GM19324 (cell line): ENCODE data around the gene RASAL1.
"Not testable (repeated sequence)": the region's sequence is repeated elsewhere in the genome, so short reads cannot be mapped to it uniquely, and the experiment has no call there.

Source experiments
- ATAC-seq: cut with Tn5 transposase; IDR thresholded peaks from one replicate; pipeline ENCODE4 v1.9.1; 2021; ENCODE audit warnings: mild to moderate bottlenecking, moderate library complexity; ENCODE audit not compliant: unreplicated experiment, low FRiP score

RASAL1 gene

DNA sequence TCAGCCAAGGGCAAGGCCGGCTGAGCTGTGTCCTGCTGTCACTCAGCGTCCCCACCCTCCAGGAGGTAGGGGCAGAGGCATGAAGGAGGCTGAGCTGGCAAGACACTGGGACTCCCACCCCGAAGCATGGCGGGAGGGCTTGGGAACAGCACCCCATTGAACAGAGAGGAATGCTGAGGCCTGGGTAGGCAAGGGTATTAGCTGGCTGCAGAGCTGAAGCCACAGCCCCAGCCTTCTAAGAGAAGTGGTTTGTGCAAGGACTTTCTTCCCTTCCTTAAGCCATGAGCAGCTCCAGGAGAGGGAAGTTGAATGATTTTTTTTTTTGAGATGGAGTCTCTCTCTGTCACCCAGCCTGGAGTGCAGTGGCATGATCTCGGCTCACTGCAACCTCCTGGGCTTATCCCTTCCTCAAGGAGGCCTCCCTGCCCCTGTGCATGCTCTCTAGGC, 7.3 kb upstream of the RASAL1 start:
- ATAC-seq: no peak

GRCh38 chr12:113142173-113142885, 6.8 kb upstream of the RASAL1 start:
- no peak for ATAC-seq

DNA sequence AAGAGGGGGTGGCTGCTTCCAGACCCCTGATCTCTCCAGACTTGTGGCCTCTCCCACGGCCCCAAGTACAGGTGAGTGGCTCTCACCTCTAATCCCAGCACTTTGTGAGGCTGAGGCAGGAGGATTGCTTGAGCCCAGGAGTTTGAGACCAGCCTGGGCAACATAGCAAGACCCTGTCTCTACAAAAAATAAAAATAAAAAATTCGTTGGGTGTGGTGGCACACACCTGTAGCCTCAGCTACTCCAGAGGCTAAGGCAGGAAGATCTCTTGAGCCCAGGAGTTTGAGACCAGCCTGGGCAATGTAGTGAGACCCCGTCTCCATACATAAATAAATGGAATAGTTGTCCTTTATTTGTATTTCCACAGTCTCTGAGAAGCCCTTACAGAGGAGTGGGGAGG, 6.2 kb upstream of the RASAL1 start:
- not testable (repeated sequence) for ATAC-seq

DNA sequence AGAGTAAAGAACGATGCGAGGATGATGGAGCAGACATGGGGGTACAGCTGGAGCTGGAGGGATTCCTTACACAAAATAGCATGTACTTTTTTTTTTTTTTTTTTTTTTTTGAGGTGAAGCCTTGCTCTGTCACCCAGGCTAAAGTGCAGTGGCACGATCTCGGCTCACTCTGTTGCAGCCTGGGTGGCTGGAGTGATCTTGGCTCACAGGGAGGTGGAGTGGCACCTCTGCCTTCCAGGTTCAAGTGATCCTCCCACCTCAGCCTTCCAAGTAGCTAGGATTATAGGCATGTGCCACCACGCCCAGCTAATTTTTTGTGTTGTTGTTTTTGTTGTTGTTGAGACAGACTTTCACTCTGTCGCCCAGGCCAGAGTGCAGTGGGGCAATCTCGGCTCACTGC, 5.1 kb upstream of the RASAL1 start:
- ATAC-seq: no peak

DNA sequence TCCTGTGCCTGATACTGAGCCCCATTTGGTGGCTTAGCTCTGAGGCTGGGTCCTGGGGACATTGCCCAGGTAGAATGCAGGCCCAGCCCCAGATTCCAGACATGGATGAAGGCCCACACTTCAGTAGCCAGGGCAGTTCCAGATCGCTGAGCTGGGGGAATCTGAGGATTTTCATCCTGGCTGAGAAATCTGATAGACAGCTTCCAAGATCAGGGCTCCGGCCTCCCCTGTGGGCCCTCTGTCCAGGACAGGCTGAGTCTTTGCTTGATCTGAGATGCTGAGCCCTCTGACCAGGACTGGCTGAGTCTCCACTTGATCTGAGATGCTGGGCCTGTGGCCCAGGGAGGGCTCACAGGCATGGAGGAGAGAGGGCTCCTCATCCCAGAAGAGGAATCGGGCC, 3.3 kb upstream of the RASAL1 start:
- ATAC-seq: no peak

- ATAC-seq: no peak
Observed at GRCh38 chr12:113137861-113138783, 2.6 kb upstream of the RASAL1 start.

DNA sequence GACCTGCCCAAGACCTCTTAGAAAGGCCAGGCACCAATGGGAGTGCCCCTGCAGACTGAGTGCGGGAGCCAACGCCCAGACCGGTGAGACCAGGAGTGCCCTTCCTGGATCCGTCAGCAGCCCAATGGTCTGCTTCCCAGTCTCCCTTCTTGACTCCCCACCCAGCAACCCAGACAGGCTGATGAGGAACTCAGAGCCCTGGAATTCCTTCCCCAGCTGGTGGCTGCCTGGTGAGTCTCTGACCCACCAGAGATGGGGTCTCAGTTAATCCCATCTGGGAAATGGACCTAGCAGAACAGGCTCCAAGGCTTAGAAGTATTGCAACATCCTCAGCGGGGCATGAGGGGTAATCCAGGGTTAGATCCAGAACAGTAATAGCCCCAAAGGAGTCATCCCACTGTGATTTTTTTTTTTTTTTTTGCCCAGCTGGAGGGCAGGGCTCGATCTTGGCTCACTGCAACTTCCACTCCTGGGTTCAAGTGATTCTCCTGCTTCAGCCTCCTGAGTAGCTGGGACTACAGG, 1.5 kb upstream of the RASAL1 start:
- no peak for ATAC-seq

- no peak for ATAC-seq
Observed at GRCh38 chr12:113136128-113136989, 798 bp upstream of the RASAL1 start.

GRCh38 chr12:113134521-113134951, 1.0 kb downstream of the RASAL1 start:
- ATAC-seq: no peak

DNA sequence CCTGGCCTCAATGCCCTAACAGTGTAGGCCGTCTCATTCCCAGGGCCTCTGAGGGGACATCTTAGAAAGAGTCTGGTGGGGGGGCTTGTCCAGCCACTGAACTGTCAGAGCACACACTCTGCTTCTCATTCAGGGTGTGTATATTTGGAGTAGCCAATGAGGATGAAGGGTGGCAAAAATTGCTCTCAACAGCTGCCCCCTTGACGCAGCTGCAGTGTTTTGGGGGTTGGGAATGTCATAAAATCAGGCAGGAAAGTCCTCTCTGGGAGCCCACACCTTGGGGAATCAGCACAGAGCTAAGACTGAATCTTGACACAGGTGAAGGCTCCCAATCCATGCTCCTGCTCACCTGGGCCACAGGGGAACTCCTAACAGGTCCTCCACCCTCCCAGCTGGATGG, 1.5 kb downstream of the RASAL1 start:
- no peak for ATAC-seq

GRCh38 chr12:113133666-113134065, 1.9 kb downstream of the RASAL1 start:
- no peak for ATAC-seq

DNA sequence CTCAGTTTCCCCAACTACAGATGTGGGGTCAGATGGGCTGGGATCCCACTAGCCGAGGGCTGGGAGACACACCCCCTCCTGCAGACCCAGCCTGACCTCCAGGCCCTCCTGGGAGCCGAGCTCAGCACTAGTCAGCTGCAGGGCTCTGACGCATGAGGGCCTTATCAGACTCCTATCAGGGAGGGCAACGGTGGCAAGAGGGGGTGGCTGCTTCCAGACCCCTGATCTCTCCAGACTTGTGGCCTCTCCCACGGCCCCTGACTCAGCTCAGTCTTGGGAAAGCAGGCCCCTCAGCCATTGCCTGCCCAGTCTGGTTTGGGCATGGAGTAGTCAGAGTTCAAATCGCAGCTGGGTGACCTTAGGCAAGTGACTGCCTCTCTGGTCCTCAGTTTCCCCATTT, 2.5 kb downstream of the RASAL1 start:
- no peak for ATAC-seq

DNA sequence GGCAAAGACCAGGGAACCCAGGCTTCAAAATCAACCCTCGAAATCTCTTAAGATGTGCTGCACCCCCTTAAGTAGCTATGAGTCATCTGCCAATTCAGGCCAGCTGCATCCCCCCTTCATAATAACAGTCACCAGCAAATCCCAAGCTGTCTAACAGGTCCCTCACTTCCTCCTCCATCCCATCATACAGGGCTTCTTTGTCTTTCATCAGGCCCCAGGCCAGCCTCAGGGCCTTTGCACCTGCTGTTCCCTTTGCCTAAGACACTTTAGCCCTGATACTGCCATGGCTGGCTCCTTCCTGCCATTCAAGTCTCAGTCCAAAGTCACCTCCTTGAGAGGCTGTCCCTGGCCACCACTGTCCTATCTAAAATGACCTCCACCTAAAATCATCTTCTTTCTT, 4.0 kb downstream of the RASAL1 start:
- no peak for ATAC-seq

- ATAC-seq: no peak
Observed at GRCh38 chr12:113130457-113131135, 5.0 kb downstream of the RASAL1 start.

- ATAC-seq: no peak
Observed at GRCh38 chr12:113129664-113130456, 5.7 kb downstream of the RASAL1 start.

DNA sequence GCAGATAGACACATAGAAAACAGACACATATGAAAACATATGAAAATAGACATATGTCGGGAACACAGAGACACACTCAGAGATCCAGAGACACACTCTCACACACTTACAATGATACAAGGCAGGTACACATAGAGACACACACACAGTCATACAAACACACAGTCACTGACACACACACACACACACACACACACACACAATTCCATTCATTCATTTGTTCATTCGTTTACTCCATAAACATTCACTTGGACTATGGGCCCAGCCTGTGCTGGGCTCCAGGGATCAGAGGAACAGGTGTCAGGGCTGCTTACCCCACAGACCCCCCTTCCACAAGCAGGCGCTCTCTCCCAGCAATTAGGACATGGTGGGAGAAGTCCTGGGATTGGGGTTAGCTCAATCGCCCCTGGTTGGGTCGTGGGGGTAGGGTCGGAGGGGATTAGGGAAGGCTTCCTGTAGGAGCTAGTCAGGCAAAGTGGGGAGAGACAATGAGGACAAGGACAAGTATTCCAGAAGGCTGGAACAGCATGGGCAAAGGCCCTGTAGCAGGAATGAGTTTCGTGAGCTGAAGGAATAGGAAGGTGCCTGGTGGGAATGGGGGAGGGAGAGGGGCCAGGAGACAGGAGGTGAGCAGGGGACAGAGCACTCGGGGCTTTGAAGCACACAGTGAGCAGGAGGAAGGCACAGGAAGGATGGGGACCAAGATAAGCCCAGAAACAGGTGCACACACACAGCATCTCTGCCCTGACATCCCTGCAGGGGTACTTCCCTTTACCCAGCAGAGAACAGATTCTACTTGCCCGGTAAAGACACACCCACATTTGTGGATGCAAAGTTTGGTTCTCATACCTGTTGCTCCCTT, 6.5 kb downstream of the RASAL1 start:
- no peak for ATAC-seq

DNA sequence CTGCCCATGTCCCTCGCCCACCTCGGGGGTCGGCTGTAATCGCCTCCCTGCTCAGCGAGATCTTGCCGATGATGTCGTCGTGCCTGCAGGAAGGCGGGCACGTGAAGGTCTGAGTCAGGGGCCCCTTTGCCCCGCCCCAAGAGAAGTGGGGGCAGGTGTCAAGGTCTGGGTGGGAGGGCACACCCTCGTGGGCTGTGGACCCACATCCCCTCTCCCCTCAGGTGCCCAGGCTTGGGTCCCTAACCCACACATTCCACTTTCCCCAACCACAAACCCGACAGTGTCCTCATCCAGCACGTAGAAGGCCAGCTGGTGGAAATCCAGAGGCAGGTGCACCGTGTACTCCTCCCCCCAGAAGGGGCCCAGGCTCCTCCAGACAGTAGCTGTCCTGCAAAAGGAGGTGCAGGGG, 7.8 kb downstream of the RASAL1 start:
- ATAC-seq: no peak

- no peak for ATAC-seq
Observed at GRCh38 chr12:113120670-113121370, 14.7 kb downstream of the RASAL1 start.
